Thyroid gland (tissue), 4 donors: ENCODE data around the gene TTK.

Source experiments
- POLR2A ChIP-seq, 2 donors: fragments of 450-650 bp; IDR thresholded peaks; one replicate each; pipeline ENCODE4 v1.6.1; 2017; ENCODE audit warnings: antibody characterized with exemption in 2 of 2, mild to moderate bottlenecking in 2 of 2, moderate library complexity in 1 of 2
- TF ChIP-seq, protein P1 (sequence below), 6 experiments: fragments of 200-600 bp in 3 of 6; fragments of 450-650 bp in 3 of 6; sonication (generic) in 3 of 6; IDR thresholded peaks; one replicate each; pipeline ENCODE4 v1.5.1; 2016 to 2019; ENCODE audit warnings: antibody characterized with exemption in 6 of 6, mild to moderate bottlenecking in 2 of 6, inconsistent platforms in 1 of 6, moderate library complexity in 1 of 6

- TF ChIP-seq, protein P1, sequence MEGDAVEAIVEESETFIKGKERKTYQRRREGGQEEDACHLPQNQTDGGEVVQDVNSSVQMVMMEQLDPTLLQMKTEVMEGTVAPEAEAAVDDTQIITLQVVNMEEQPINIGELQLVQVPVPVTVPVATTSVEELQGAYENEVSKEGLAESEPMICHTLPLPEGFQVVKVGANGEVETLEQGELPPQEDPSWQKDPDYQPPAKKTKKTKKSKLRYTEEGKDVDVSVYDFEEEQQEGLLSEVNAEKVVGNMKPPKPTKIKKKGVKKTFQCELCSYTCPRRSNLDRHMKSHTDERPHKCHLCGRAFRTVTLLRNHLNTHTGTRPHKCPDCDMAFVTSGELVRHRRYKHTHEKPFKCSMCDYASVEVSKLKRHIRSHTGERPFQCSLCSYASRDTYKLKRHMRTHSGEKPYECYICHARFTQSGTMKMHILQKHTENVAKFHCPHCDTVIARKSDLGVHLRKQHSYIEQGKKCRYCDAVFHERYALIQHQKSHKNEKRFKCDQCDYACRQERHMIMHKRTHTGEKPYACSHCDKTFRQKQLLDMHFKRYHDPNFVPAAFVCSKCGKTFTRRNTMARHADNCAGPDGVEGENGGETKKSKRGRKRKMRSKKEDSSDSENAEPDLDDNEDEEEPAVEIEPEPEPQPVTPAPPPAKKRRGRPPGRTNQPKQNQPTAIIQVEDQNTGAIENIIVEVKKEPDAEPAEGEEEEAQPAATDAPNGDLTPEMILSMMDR (IDR thresholded peaks at IDR 0.05) = no peak
- no peak for TF ChIP-seq POLR2A (IDR thresholded peaks at IDR 0.05)
Measured at GRCh38 chr6:80077067-80077466, 72.6 kb downstream of the TTK start.
